OCI-LY7 (cell line): Measurements from ENCODE around the gene TMEM107. TPM values are rescaled to one million over a fixed set of nuclear protein-coding genes. Genes with fewer than 3 reads are reported as not detected.

Experiments
- BruUV-seq: library from RNA; stranded (reverse); fragments of 400-500 nt; replicated peaks from 2 replicates; lab custom pipeline; 2021; lab: Mats Ljungman, UMichigan
- CTCF ChIA-PET: fragments of 300-600 bp; sonication (Branson Sonifier 250); formaldehyde crosslinking; loops from one replicate; lab custom pipeline; 2022; ENCODE audit warnings: antibody characterized with exemption; ENCODE audit not compliant: unreplicated experiment; lab: Charles Lee
- POLR2A ChIA-PET: fragments of 300-600 bp; sonication (Branson Sonifier 250); formaldehyde crosslinking; loops from one replicate; lab custom pipeline; 2022; ENCODE audit warnings: antibody characterized with exemption; lab: Charles Lee
- DNase-seq: peaks from one replicate; pipeline ENCODE4 v3.0.0-alpha.2; 2015; ENCODE audit warnings: low spot score
- H2AFZ ChIP-seq: fragments of 200-600 bp; sonication (generic), shearing (Covaris generic); 2 replicates; pipeline ENCODE4 v1.6.1; 2014; ENCODE audit warnings: mild to moderate bottlenecking, antibody characterized with exemption, low read length, moderate library complexity
- H3K27ac ChIP-seq: fragments of 200-600 bp; sonication (generic); 2 replicates; pipeline ENCODE4 v1.5.1; 2014; ENCODE audit warnings: mixed run types, low read depth, mild to moderate bottlenecking, moderate library complexity, low read length, inconsistent platforms; ENCODE audit not compliant: poor library complexity, severe bottlenecking
- H3K36me3 ChIP-seq: fragments of 200-600 bp; sonication (generic); 2 replicates; pipeline ENCODE4 v1.6.1; 2014; ENCODE audit warnings: mild to moderate bottlenecking, antibody characterized with exemption, low read length, moderate library complexity, mixed read lengths; ENCODE audit not compliant: insufficient read depth
- H3K4me1 ChIP-seq: fragments of 200-600 bp; sonication (generic); 2 replicates; pipeline ENCODE4 v1.5.1; 2014; ENCODE audit warnings: mild to moderate bottlenecking, low read length; ENCODE audit not compliant: insufficient read depth, poor library complexity, severe bottlenecking
- H3K4me2 ChIP-seq: fragments of 200-600 bp; sonication (generic); 2 replicates; pipeline ENCODE4 v1.6.1; 2014; ENCODE audit warnings: mild to moderate bottlenecking, low read length
- H3K4me3 ChIP-seq: fragments of 200-600 bp; sonication (generic); 2 replicates; pipeline ENCODE4 v1.5.1; 2014; ENCODE audit warnings: mild to moderate bottlenecking, low read depth, low read length; ENCODE audit not compliant: poor library complexity, severe bottlenecking
- H3K79me2 ChIP-seq: fragments of 200-600 bp; sonication (generic); 2 replicates; pipeline ENCODE4 v1.6.1; 2016; ENCODE audit warnings: low read depth, mild to moderate bottlenecking, low read length, moderate library complexity, mixed read lengths; ENCODE audit not compliant: insufficient read depth
- H3K9me2 ChIP-seq: fragments of 200-600 bp; sonication (generic); 2 replicates; pipeline ENCODE4 v1.6.1; 2016; ENCODE audit warnings: mild to moderate bottlenecking, low read length, mixed read lengths; ENCODE audit not compliant: insufficient read depth
- H3K9me3 ChIP-seq: fragments of 200-600 bp; sonication (generic); 2 replicates; pipeline ENCODE4 v1.6.1; 2014; ENCODE audit warnings: mild to moderate bottlenecking, mixed run types, low read length, mixed read lengths
- H4K20me1 ChIP-seq: fragments of 200-600 bp; sonication (generic); 2 replicates; pipeline ENCODE4 v1.6.1; 2014; ENCODE audit warnings: mild to moderate bottlenecking, antibody characterized with exemption, low read length, moderate library complexity, mixed read lengths; ENCODE audit not compliant: insufficient read depth
- EZH2phosphoT487 ChIP-seq: fragments of 200-600 bp; sonication (generic); IDR thresholded peaks from 2 replicates; pipeline ENCODE4 v1.6.1; 2018; ENCODE audit warnings: low read depth, borderline replicate concordance, mild to moderate bottlenecking, mixed run types, antibody characterized with exemption, low read length, moderate library complexity, mixed read lengths
- intact Hi-C: fragments of 100-400 bp; cut with micrococcal nuclease; formaldehyde crosslinking; loops from one replicate; pipeline ENCODE4 v1.10.0; 2022; ENCODE audit not compliant: unreplicated experiment
- total RNA-seq, 2 experiments: library from RNA; depleted of rRNA in 1 of 2; stranded (reverse); fragments of >200 nt in 1 of 2; shearing (Covaris generic) in 1 of 2; gene quantifications; 2 replicates each; pipeline ENCODE4 v1.2.3, GENCODE V29; 2014 to 2022
- TF ChIP-seq, protein P1 (sequence below): fragments of 200-600 bp; sonication (generic); conservative IDR thresholded peaks from 2 replicates; pipeline ENCODE4 v1.5.1; 2014; ENCODE audit warnings: mild to moderate bottlenecking, antibody characterized with exemption, low read length, moderate library complexity, mixed read lengths

Gene TMEM107
- total RNA-seq, 2 experiments from 2014 or later, result 43.9 to 57.0 TPM

DNA sequence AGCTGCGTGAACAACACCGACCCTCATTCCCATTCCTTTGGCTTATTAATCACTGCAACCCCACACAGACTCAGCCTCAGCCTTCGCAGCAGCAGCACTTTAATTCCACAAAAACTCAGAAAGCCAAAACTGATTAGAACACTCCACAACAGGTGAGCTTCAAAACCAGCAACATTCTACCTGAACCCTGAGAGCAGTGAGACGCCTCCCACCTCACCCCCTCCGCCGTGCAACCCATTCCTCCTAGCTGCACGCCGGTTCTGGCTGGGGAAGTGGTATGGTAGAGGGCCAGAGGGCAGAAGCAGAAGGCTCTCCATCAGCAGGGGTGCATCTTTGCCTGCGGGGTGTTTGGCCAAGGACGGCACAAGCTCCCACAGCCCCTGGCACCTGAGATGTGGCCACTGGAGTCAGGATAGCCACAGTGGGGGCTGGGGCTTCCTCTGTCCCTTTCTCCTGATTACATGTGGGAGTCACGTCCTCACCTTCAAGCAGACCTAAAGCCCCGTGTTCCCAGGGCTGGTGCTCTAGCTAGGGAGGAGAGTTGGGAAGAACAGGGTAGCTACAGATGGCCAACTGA is 12.2 kb upstream of the TMEM107 start:
- intact Hi-C loops, result no loop called here
- POLR2A ChIA-PET, result interaction anchor here (0.8 to 2.2 kb wide), 3 partner anchors 21 to 353 kb away, joined by 3 to 9 read pairs (median 6); partner anchors contain the start of genes AURKB and PFAS

DNA sequence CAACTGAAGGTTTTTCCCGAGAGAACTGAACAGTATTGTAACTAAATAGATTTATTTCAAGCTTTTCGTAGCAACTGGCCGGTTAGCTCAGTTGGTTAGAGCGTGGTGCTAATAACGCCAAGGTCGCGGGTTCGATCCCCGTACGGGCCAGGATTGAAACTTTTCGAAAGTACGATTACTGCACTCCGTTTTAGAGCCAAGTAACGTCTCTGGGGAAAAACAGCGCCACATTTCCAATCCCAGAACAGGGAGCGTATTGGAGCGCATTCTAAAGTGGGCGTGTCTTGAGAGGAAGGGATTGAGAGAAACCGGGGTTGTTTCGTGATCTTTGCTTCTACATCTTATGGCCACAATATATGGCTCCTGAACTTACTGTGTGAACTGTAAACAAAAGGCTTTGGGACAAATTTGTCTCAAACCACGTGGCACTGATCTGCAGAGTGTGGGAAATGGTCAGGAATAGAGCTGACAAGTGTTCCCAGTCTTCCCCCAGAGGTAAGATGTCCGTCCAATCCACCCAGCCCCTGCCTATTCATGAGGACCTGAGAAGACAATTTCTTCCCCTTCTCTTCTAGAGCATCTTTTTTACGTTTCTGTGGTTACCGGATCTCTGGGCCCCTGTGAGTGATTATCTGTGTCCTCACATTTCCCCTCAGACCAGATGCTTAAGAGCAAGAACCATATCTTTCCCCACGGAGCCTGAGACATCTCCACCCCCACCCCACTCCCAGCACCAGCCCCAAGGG is 11.5 kb upstream of the TMEM107 start:
- TSS peak; percentile 100 for BruUV-seq
- Histone ChIP-seq H3K4me3 (peak overlapping the region; percentile 83), H3K27ac (peak overlapping the region; percentile 92), H3K79me2 (peaks cover 11% of the 10 kb centered on the region; the same call in 1 of the 2 replicates), H3K9me3 (no peaks in the 10 kb centered on the region), H4K20me1 (peaks cover 6% of the 10 kb centered on the region; the same call in 1 of the 2 replicates), H3K4me1 (peaks cover 36% of the 10 kb centered on the region), H2AFZ (peak overlapping the region; percentile 44; the same call in 1 of the 2 replicates), H3K4me2 (peak overlapping the region; percentile 91), H3K9me2 (no peaks in the 10 kb centered on the region), H3K36me3 (no peaks in the 10 kb centered on the region)
- ChIA-PET POLR2A (interaction anchor here (0.6 to 2.2 kb wide), 7 partner anchors 11 to 352 kb away, joined by 3 to 9 read pairs (median 3); partner anchors contain the start of genes AURKB, PFAS and SLC25A35), CTCF (interaction anchor here (0.6 to 0.9 kb wide), 2 partner anchors 13 to 34 kb away, joined by 5 to 7 read pairs; no protein-coding TSS in a partner anchor)
- intact Hi-C loops, result loop anchor here (1.0 kb wide), 6 partner anchors 23 to 67 kb away; partner anchors contain the start of gene AURKB
- peak; percentile 93 for DNase-seq
- TF ChIP-seq EZH2phosphoT487, result no peak
- TF ChIP-seq, protein P1, sequence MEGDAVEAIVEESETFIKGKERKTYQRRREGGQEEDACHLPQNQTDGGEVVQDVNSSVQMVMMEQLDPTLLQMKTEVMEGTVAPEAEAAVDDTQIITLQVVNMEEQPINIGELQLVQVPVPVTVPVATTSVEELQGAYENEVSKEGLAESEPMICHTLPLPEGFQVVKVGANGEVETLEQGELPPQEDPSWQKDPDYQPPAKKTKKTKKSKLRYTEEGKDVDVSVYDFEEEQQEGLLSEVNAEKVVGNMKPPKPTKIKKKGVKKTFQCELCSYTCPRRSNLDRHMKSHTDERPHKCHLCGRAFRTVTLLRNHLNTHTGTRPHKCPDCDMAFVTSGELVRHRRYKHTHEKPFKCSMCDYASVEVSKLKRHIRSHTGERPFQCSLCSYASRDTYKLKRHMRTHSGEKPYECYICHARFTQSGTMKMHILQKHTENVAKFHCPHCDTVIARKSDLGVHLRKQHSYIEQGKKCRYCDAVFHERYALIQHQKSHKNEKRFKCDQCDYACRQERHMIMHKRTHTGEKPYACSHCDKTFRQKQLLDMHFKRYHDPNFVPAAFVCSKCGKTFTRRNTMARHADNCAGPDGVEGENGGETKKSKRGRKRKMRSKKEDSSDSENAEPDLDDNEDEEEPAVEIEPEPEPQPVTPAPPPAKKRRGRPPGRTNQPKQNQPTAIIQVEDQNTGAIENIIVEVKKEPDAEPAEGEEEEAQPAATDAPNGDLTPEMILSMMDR, result 0 out of 2 replicates have a peak, but pooled peaks have one; percentile 12

More for the DNA sequence above, 12.2 kb upstream of the TMEM107 start:
- Histone ChIP-seq H3K9me3 (no peaks in the 10 kb centered on the region), H2AFZ (no peak overlapping the region), H3K9me2 (no peaks in the 10 kb centered on the region), H3K27ac (peak overlapping the region; percentile 92), H3K36me3 (no peaks in the 10 kb centered on the region), H3K4me3 (peak overlapping the region; percentile 83), H4K20me1 (peaks cover 6% of the 10 kb centered on the region; the same call in 1 of the 2 replicates), H3K79me2 (peaks cover 11% of the 10 kb centered on the region; the same call in 1 of the 2 replicates), H3K4me2 (peak overlapping the region; percentile 91), H3K4me1 (peaks cover 39% of the 10 kb centered on the region)
- CTCF ChIA-PET, result interaction anchor here (0.6 to 0.9 kb wide), 2 partner anchors 14 to 33 kb away, joined by 5 to 7 read pairs; no protein-coding TSS in a partner anchor
- no peak for TF ChIP-seq EZH2phosphoT487
- TF ChIP-seq, protein P1, result no peak
- DNase-seq, result no peak
- no TSS peak for BruUV-seq
